HG03354 (cell line): ENCODE results near the gene RNF4.

Source experiments
- ATAC-seq: cut with Tn5 transposase; IDR thresholded peaks from one replicate; pipeline ENCODE4 v1.9.1; 2021; ENCODE audit warnings: mild to moderate bottlenecking; ENCODE audit not compliant: unreplicated experiment, poor library complexity, severe bottlenecking

Gene RNF4

GRCh38 chr4:2560167-2560566 lies 91.3 kb downstream of the RNF4 start:
- ATAC-seq: no peak
